GM21515 (cell line): Measurements from ENCODE around the gene CHRM5.
"Not testable (repeated sequence)": the region's sequence is repeated elsewhere in the genome, so short reads cannot be mapped to it uniquely, and the experiment has no call there.

Experiments
- ATAC-seq: cut with Tn5 transposase; IDR thresholded peaks from one replicate; pipeline ENCODE4 v1.9.1; 2021; ENCODE audit not compliant: unreplicated experiment

The CHRM5 gene

GRCh38 chr15:33987444-33987843, 19.1 kb downstream of the CHRM5 start:
- no peak for ATAC-seq

- ATAC-seq, result no peak
Measured at GRCh38 chr15:33988384-33988783, 20.1 kb downstream of the CHRM5 start.

- no peak for ATAC-seq
Measured at GRCh38 chr15:33994005-33994615, 25.8 kb downstream of the CHRM5 start.

- ATAC-seq, result not testable (repeated sequence)
Measured at GRCh38 chr15:33995666-33996065, 27.4 kb downstream of the CHRM5 start.

GRCh38 chr15:34001536-34001935, 33.2 kb downstream of the CHRM5 start:
- ATAC-seq, result no peak

- no peak for ATAC-seq
Measured at GRCh38 chr15:34006381-34006780, 38.1 kb downstream of the CHRM5 start.

GRCh38 chr15:34009656-34010055, 41.4 kb downstream of the CHRM5 start:
- no peak for ATAC-seq

GRCh38 chr15:34010921-34011320, 42.6 kb downstream of the CHRM5 start:
- no peak for ATAC-seq

- no peak for ATAC-seq
Measured at GRCh38 chr15:34011481-34011880, 43.2 kb downstream of the CHRM5 start.

GRCh38 chr15:34012461-34013028, 44.2 kb downstream of the CHRM5 start:
- ATAC-seq, result no peak

GRCh38 chr15:34013746-34014145, 45.4 kb downstream of the CHRM5 start:
- ATAC-seq, result no peak

- ATAC-seq, result no peak
Measured at GRCh38 chr15:34014556-34014955, 46.3 kb downstream of the CHRM5 start.

GRCh38 chr15:34018021-34018645, 49.8 kb downstream of the CHRM5 start:
- no peak for ATAC-seq

- not testable (repeated sequence) for ATAC-seq
Measured at GRCh38 chr15:34018738-34019137, 50.4 kb downstream of the CHRM5 start.

GRCh38 chr15:34019369-34019990, 51.2 kb downstream of the CHRM5 start:
- ATAC-seq, result no peak

- ATAC-seq, result no peak
Measured at GRCh38 chr15:34023907-34024306, 55.6 kb downstream of the CHRM5 start.

GRCh38 chr15:34025252-34025651, 57.0 kb downstream of the CHRM5 start:
- no peak for ATAC-seq

- no peak for ATAC-seq
Measured at GRCh38 chr15:34027606-34028005, 59.3 kb downstream of the CHRM5 start.

- no peak for ATAC-seq
Measured at GRCh38 chr15:34031987-34032760, 63.9 kb downstream of the CHRM5 start.

GRCh38 chr15:34038023-34038870, 70.0 kb downstream of the CHRM5 start:
- ATAC-seq, result peak; percentile 67
